Hematopoietic multipotent progenitor cell treated with erythropoietin and hydrocortisone succinate and interleukin-3 and kit ligand, for 17 days (in vitro differentiated cells): ENCODE results near the gene SLC19A1.
A peak's percentile ranks its signal among the peaks of the same experiment; 100 is the strongest.

ENCODE experiments used
- DNase-seq: peaks from one replicate; pipeline ENCODE4 v3.0.0-alpha.2; 2015; ENCODE audit warnings: low spot score

Gene SLC19A1

DNA sequence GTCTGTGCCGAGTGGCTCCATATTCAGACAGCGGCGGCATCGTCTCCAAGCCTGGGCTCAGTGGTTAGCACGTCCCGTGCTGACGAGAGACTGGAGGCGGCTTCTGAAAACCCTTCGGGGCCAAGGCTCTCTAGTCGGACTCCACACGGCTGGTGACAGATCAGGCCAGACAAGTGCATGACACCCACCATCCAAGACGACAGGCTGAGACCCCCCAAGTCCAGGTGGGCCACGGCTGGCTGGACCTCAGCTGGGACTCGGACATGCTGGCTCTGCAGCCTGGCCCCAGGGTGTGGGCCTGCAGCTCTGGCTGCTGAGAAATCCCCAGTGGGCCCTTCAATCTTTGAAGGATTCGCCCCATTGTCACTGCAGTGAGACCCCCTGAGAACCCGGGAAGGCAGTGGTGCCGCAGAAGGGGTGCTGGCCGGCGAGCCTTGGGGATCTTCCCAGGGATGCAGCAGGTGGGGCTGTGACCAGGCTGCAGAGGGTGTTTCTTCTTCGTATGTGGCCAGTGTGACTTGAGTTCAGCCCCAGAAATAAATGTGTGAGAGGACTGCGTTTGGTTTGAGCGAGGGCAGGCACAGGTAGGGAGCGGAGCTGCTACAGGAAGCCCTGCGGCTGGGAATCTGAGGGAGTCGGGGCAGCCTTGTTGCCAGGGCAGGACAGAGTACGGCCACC is 15.9 kb upstream of the SLC19A1 start:
- DNase-seq: no peak

DNA sequence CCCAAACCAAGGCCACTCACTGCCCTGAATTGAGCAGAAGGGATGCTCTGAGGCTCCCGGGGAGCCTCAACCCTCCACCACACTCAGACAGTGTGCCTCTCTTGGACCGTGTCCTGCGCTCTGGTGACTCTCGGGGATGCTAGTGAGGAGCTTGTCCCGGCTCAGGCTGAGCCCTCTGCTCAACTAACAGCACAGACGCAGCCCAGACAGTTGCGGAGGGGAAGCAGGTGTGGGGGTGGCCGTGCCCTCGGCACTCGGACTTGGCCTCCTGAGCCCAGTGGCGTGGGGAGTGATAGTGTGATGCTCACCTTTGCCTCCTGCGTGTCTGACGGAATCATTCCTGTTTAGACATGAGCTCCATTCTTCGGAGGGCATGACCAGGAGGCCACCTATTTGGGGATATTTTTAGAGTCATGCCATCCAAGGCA is 15.4 kb upstream of the SLC19A1 start:
- no peak for DNase-seq

DNA sequence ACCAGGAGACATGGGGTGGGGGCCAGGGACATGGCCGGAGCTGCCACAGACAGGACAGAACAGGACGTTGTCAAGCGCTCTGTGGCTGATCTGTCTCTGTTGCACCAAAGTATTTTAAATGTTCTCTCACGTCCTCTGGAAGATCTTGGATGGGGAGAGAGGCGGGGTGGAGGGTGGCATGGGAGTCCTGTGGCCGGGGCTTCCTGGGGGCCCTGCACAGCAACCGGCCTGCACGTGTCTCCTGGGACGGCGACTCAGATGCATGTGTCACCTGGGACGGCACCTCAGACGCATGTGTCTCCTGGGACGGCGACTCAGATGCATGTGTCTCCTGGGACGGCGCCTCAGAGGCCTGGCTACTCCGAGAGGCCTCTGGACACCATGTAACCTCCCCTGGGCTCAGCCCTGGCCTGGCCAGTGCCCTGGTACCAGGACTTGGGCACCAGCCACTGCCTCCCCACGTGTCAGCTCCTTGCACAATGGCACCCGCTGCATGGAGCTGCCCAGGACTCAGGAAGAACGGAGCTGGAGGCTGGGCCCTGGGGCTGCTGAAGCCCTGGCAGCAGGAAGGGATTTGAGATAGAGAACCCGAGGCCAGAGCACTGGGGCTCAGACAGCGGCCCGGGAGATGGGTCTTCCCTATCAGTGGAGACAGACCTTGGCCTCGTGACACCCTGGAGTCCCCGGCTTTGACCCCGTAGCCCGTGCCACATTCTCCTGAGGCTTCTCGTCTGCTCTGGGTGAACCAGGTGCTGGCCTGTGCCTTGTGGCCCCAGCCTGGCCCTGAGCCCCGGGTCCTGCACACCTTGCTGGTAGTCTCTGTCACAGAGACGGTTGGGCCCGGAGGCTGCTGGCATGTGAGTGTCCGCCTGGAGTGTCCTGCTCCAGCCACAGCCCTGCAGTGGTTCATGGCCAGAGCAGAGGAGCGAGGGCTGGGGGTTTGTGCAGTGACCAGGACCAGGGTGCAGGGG is 14.7 kb upstream of the SLC19A1 start:
- DNase-seq: no peak

DNA sequence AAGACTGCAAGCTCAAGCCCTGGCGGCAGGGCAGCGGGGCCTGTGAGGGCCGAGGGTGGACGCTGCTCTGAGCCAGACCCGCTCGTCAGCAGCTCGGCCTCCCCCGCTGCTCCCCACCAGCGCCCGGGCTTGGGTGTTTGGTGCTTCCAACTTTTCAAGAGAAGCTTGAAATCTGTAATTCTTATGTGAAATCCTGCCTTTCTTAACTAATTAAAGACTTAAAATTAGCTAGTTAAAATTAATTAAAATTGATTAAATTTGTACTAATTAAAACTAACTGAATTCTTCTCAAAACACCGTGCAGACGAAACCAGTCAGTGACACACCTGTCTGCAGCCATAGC is 14.0 kb upstream of the SLC19A1 start:
- no peak for DNase-seq

DNA sequence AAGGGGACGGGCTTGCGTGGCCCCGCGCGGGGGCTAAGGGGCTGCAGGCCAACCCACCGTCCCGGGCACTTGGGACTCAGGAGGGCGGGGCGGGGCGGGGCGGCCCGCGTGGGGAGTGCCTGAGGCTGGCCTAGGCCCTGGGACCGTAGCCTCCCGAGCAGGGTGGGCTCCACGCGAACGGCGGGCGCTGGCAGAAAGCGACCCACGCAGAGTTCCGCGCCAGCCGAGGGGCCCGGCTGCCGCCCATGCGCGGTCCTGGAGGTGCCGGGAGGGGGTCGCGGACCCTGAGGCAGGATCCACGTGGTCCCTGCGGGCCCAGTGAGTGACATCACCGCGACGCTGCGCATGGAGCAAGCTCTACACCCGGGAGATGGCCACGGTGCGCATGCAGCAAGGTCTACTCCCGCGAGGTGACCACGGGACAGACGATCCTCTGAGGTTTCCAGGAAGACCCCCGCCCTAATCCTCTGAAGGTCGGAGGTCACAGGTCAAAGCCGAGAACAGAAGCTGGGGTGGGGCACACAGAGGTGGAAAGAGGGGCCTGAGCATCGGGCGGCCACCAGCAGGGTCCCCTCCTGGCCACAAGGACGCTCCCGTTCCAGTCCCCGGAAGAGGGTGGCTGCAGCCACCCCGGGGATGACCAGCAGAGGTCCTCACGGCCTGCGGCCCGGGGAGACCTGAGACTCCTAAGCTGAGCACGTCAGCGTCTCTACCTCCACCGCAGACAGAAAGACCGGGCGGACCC is 13.5 kb upstream of the SLC19A1 start:
- DNase-seq: no peak

DNA sequence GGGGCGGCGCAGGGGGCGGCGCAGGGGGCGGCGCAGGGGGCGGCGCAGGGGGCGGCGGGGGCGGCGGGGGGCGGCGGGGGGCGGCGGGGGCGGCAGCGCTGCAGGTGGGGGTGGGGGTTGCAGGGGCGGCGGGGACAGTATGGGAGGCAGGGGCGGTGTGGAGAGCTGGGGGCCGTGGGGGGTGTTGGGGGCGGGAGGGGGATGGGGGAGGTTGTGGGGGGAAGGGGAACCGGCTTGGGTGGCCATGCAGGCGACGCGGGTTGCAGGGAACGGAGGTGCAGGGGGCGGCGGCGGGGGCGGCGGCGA is 13.0 kb upstream of the SLC19A1 start:
- no peak for DNase-seq

- peak; percentile 47 for DNase-seq
Observed at GRCh38 chr21:45554477-45555175, 12.4 kb upstream of the SLC19A1 start.

- DNase-seq: no peak
Observed at GRCh38 chr21:45552696-45553391, 10.6 kb upstream of the SLC19A1 start.

DNA sequence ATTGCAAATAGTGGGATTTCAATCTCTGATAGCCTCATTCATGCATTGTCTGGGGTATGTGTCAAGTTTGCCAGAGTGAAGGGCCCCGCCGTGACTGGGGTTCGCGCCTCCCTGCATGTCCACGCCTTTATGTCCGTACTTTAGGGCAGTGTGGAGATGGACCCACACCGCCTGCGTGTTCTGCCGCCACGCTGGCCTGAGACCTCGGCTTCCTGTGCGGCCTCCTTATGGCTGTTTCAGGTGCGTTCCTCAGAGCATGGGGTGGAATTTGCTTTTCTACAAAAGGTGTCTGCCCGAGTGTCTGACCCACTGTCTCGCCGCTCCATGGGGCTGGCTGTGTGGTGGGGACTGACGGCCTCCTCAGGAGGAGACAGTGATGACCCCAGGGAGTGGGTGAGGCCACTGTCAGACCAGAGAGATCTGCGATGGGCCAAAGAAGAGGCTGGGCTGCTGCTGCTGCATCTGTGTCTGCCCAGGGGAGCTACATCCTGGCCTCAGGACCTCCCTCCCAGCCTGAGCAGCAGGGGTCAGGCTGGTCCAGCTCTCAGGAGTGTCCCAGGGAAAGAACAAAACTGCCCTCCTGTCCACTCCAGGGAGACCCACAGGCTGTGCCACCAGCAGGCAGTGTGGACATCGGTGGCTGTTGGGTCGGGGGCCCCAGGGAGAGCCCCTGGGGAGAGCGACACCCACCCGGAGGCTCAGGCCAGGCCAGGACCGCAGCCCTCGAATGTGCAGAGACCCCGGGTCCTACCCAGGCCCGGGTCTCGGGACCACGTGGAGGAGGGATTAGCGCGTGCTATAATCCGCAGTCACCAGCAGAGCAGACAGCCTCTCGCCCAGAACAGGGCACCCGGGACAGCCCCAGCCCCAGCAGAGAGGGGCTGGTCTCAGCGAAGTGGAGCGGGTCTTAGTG is 9.8 kb upstream of the SLC19A1 start:
- no peak for DNase-seq

DNA sequence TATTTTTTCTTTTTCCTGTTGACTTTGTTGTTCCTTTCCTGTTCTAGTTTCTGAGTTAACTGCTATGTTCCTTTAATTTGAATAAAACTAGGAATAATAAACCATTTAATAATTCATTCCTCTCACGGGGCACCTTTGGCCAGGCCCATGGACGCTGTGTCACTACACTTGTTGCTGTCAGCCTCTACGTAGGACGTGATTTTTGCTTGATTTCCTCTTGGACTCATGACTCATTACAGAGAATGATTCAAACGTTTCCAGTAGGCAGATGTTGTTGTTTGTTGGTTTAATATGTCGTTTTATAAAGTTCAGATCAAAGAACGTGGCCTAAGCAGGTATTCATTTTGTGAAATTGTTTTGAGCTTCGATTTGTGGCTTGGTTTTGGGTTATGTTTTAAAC is 9.1 kb upstream of the SLC19A1 start:
- no peak for DNase-seq

GRCh38 chr21:45550522-45551210 is 8.4 kb upstream of the SLC19A1 start:
- no peak for DNase-seq

DNA sequence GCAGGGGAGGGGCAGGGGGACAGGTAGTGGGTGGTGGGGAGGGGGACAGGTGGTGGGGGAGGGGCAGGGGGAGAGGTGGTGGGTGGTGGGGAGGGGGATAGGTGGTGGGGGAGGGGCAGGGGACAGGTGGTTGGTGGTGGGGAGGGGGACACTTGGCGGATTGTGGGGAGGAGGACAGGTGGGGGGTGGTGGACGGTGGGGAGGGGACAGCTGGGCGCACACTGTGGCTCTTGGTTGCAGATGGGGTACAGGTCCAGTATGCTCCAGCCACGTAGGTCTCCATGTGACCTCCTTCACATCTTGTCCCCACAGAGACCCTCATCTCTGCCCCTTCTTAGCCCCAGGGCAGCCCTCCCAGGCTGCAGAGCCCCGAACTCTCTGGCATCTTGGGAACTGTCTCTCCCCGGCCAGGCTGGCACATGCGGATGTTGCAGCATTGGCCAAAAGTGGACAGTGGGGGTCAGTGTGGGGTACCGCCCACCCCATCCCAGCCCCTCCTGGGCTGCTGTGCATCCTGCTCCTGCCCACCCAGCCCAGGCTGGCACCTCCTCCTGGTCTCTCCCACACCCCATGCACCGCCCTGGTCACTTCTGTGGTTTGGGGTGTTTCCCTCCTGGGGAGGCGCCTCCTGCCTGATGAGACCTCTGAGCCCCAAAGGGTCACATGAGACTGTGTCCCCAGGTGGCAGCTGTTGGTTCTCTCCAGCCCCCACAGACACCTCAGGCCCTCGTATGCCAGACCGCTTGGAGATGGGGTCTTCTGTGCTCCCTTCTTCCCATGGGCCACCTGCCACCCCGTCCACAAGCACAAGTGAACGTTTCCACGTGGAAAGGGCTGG is 7.6 kb upstream of the SLC19A1 start:
- DNase-seq: no peak

- DNase-seq: no peak
Observed at GRCh38 chr21:45548711-45549491, 6.7 kb upstream of the SLC19A1 start.

DNA sequence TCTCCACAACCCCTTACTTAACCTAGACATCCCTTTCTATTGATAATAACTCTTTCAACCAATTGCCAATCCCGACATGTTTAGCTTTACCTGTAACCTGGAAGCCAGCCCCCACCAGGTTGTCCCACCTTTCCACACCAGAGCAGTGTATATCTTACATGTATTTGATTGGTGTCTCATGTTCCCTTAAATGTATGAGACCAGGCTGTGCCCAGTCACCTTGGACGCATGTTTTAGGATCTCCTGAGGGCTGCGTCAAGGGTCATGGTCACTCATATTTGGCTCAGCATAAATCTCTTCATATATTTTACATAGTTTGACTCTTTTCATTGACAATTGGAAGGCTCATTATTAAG is 5.3 kb upstream of the SLC19A1 start:
- DNase-seq: no peak

DNA sequence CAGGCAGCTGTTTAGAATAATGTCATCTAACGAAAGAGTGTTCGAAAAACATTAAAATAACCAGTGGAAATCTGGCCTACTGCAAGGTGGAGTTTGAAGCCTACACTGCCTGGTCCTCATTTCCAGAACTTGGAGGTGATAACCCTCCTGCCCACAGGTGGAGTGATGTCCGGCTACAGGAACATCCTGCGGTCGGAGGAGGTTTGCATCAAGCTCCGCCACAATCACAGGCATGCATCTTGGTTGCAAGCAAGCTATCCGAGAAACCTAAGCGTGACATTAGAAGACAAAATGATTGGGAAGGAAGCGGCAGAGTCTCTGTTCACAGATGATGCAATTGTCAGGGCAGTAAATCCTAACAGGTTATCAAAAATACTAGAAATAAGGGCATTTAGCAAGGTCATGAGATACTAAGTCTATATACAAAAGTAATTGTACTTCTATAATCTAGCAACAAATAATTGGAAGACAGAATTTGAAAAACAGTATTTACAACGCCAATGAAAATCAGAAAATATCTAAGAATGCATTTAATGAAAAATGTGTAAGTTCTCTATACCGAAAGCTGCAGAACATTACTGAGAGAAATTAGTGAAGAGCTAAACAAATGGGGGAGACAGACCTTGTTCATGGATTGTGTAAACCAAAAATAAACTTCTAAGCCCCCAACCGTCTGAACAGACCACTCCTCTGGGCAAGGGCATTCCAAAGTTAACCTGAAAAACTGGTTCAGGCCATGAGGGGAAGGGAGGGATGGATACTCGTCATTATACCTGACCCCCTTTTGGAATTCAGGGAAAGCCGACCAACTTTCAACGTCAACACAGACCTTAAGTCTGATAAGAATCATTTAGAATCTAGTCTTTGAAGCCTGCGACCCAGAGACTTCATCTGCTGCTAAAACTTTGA is 4.7 kb upstream of the SLC19A1 start:
- DNase-seq: no peak

DNA sequence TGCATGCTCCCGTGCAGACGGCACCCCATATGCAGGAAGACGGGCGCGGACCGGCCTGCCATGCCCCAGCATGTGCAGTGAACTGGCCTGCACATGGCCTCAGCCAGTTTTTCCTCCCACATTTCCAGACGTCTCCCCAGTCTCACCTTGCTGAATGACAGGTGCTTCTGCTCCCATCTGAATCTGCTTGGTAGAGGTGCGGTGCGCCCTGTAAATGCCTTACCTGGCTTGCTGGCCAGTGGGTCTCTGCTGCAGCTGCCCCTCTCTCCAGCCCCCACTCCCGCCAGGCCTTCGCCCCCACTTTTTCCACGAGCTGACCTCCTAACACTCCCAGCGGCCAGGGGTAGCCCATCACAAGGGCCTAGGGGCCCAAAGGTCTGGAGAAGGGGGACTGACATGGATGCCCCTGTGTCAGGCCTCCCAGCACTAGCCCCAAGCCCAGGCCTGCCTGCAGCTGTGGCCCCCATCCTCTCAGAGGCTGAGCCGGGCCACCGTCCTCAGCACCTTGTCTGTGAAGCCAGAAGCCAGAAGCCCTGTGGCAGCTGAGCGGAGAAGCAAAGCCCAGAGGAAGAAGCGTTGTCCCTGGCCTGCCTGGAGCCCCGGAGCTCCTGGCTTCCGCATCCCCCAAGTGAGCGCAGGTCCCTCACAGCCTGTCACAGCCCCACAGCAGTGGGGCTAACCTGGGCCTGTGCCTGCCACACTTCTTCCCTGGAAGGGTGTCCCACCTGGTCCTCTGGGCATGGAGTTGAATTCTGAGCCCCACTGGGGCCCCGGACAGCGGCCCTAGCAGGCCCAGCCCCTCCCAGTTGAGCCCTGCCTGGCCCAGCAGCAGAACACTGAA is 3.7 kb upstream of the SLC19A1 start:
- DNase-seq: no peak

GRCh38 chr21:45545236-45545570 is 3.0 kb upstream of the SLC19A1 start:
- DNase-seq: no peak
